ENCODE results near the gene GRB14.
"Not testable (repeated sequence)": the region's sequence is repeated elsewhere in the genome, so short reads cannot be mapped to it uniquely, and the experiment has no call there.

The GRB14 gene

DNA sequence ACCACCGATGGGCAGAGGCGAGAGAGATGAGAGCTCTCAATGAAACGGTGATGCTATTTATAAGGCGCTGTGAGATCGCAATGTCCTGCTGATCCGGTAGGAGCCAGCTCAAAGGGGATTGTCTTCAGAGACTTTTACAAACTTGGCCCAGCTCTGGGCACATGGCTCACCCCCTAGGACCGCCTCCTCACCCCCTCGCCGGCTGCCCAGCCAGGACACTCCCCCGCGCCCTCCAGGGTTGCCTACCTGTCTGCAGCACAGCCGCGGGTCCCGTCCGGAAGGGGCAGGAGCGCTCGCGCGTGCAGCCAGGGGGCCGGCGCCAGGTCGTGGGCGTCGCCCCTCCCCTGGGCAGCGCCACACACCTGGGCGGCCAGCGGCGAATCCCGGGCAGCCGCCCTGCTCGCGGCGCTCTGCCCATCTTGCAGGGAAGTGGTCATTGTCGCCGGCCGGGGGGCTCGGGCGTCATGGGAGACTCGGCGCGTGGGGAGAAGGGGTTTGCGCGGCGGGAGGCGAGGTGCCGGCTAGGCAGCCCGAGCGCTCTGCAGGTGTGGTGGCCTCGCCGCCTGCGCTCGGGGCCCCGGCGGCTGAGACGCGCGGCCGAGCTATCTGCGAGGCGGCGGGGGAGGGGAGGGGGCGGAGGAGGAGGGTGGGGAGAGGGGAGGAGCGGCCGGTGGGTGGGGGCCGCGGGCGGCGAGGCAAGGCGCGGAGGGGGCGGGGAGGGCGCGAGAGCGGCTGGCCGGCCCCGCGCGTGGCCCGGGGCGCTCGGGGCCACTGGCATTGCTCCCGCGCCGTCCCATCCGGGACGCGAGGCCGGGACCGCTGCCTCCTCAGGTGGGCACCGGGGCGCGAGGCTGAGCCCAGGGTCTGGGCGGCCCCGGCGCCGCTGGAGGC is at the start of gene GRB14:
TSS of gene GRB14 (minus strand) at position 610 of the 891 bp plus-strand sequence. CDS start at position 437, 173 bp downstream.
- no peak for DNase-seq

DNA sequence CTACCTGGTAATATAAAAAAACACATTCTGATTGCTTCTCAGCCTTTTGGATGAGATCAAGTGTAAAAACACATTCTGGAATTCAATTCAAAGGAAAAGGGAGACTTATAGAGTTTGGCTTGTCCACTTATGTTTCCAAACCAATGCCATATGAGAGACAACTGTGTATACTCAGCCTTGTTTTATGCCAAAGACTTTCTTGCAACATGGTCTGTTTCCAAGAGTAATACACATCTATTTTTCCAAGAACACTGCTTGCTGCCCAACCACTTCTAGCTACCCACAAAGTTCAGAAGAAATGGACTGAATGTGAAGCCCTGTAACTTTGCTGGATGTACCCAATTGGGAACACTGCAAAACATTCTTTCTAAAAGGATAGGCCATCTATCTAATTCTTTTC is 48.0 kb upstream of the GRB14 start:
- DNase-seq: no peak

DNA sequence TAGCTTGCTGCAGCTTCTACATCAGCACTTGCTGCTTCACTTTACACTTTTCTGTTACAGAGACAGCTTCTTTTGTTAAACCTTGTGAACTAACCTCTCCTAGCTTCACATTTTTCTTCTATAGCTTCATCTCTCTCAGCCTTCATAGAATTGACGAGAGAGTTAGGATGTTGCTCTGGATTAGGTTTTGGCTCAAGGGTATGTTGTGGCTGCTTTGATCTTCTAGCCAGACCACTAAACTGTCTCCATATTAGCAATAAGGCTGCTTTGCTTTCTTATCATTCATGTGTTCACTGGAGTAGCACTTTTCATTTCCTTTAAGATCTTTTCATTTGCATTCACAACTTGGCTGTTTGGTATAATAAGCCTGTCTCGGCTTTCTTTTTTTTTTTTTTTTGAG is 46.3 kb upstream of the GRB14 start:
- DNase-seq: no peak

DNA sequence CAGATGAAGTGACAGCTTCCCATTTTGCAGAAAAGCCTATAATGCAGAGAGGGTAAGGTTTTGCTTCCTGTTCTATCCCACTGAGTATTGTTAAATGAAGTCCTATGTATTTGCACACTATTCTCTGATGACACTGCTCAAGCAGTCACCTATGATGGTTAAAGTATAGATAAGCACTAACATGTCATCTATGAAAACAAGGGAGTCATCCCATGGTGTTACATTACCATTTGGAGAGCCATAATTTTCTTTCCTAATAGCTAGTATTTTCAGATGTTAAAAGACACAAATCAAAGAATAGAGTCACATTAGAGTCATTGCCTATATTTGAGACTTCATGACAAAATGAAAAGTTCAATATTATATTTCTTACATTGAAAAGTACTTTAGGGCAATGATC is 42.8 kb upstream of the GRB14 start:
- DNase-seq: no peak

DNA sequence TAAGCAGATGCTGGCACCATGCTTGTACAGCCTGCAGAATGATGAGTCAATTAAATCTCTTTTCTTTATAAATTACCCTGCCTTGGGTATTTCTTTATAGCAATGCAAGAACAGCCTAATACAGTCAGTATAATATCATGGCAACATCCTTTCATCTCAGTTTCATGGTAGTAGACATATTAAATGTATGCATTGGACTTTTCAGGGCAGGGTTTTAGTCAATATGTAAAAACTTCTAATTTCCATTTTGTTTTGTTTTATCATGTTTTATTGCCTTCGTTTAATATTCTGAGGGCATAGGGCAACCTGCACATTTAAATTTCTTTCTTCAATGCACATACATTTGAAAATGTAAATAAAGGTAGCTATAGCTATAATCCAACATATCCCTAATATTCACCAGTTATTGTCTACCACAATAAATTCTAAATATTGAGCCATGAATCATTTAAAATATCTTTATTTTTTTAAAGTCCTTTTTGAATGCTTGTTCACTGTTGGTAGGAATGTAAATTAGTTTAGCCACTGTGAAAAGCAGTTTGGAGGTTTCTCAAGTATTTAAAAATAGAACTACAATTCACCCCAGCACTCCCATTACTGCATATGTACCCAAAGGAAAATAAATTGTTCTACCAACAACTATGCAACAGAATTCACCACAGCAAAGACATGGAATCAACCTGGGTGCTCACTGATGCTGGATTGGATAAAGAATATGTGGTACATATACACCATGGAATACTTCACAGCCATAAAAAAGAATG is 41.8 kb upstream of the GRB14 start:
- DNase-seq: no peak

DNA sequence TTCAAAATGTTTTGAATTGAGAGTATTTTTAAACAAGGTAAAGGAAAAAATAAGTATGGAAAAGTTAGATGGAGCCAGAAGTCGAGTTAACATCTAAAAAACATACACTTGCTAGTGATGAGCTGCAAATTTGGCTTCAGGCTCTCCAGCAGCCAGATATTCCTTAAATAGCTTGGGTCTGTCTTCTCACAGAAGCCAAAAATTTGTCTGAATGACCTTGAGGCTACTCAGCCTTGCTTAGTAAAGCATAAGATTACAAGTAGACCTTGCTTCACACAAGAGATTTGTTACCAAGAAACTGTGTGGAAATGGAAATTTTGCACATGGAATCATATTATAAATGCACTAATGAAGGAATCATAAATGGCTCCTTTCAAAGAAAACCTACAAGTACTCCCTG is 40.8 kb upstream of the GRB14 start:
- no peak for DNase-seq

DNA sequence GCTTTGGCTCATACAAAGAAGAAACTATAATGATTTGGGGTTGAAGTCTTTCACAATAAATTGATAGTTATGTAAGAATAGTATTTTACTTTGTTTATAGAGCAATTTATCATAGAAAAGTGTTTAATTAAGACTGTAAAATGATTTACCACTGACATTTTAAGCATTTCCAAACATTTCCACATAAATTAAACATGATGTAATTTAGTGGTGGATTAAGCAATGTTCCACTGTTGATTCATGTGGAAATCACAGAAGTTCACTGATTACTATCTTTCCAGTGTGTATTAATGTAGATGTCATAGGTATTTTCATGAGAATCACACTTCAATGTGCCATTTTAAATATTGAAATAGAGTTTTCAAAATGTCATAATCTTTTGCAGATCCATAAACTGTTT is 40.1 kb upstream of the GRB14 start:
- DNase-seq: no peak

DNA sequence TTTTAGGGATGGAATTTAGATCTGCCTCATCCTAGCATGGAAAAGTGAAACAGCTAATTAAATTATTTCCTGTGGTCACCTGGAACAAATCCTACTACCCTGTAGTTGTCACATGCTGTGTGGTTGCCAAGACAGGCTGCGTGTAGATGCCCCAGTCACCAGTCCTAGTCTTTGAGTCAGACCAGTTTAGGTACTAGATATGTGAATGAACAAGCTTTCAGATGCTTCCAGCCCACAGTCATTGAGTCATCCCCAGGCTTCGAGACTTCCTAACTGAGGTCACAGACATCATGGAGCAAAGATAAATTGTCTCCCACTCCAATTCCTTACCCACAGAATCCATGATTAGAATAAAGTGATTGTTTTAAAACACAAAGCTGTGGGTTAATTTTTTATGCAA is 35.8 kb upstream of the GRB14 start:
- no peak for DNase-seq

DNA sequence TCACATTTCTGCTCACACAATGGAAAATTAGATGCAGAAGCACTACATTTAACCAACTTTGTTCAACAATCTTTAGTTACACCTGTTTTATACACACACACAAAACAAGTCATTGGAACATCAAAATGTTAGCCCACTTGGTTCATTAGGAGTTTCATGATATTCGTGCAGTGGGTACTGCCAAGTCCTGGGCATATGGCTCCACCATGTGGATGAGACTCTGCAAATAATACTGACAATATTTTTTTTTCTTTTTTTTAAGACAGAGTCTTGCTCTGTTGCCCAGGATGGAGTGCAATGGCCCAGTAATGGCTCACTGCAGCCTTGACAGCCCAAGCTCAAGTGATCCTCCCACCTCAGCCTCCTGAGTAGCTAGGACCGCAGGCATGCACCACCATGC is 34.5 kb upstream of the GRB14 start:
- DNase-seq: no peak

DNA sequence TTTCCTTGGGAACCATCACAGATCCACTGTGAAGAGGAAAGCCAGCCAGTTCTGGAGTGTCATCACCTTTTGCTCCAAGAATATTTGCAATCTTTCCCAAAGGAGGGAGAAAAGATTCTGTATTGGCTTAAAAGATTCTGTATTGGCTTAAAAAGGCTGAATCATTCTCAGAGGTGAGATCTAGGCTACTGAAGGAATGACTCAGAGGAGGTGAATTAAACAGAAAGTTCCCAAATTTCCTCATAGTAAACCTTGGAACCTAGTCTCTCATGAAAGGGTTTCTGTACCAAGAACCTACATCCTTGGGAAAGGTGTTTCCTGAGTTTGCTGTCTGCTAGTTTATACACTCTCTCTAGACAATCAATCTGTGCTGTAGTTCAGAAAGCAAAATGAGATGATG is 34.1 kb upstream of the GRB14 start:
- DNase-seq: no peak

DNA sequence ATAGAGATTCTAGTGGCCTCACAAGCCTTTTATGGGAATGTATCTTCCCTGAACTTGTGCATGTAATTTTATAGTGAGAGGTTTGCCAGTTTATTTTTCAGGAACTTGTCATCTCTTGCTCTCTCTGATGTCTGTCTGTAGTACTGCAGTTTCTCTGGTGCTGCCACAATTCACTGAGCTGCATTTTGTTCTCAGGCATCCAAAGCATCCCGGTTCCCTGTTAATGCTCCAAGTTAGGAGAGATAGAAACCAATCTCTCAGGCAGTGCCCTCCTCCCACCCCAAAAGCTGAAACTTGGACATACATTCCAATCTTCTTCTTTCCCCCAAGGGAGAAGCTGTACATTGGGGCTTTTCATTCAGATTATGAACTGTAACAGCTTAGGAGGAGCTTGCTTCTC is 30.1 kb upstream of the GRB14 start:
- DNase-seq: no peak

DNA sequence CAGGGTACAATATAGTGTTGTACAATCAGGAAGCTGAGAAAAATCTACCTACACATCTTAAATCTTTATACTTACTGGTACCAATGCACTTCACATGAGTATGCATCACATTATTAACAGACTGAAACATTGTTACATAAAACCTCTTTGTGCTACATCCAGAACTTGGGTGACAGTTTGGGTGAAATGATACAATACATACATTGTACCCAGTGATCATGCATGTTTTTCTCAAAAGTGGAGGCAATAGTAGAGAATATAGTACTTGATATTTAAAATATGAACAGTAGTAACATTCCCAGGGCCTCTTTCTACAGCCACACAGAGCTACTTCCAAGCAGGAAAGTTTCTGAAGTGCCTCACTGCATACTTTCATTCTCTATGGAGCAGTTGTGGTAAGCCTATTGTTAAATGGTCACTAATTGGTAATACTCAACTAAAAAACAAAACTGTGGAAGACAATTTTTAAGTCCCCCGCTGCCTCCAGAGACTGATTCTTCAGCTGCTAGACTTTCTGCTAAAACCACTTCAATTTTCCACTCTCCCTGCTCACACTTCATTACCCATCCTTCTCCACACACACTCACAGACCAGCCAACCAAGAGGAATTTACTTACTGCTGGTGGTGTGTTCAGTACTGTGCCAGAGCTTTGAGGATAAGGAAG is 22.9 kb upstream of the GRB14 start:
- DNase-seq: no peak

DNA sequence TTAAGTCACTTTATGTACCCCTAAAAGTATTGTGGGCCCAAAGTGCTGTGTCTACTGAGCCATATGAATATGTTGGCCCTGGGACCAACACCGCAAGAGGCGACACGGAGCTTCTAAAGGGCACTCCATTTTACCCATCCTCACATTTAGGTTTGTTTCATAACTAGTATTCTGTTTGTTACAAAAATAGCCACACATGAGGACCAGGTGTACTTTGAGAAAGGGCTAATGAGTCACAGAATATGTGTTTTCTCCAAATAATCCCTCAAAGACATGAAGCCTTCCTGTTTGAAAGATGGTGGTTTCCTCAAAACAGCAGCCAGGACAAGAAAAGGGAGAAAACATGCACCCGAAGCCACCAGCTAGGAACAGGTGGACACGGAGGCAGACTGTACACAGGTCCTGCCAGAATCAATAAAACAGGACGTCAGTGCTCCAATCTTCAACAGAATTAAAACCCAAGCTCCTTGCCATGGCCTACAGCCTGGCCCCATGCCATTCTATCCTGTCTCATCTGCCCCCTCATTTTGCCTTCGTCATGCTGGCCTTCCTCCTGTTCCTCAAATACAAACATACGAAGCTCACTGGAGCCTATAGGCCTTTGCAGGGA is 21.8 kb upstream of the GRB14 start:
- DNase-seq: no peak

DNA sequence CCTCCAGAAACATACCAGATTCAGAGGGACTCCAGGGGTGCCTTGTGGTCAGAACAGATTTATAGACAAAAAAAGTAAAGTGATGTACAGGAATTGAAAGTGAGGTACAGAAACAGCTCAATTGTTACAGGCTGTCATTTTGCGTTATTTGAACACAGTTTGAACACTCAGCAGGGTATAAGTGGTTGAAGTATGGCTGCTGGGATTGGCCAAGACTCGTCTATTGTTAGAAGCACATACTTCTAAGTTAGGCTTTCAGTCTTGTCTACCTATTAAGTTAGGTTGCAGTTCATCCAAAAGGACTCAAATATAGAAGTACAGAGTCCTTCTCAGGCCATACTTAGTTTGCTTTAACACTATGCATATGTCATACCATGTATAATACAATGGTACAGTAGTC is 21.0 kb upstream of the GRB14 start:
- DNase-seq: no peak

DNA sequence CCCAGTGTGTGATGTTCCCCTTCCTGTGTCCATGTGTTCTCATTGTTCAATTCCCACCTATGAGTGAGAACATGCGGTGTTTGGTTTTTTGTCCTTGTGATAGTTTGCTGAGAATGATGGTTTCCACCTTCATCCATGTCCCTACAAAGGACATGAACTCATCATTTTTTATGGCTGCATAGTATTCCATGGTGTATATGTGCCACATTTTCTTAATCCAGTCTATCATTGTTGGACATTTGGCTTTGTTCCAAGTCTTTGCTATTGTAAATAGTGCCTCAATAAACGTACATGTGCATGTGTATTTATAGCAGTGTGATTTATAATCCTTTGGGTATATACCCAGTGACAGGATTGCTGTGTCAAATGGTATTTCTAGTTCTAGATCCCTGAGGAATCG is 7.0 kb upstream of the GRB14 start:
- not testable (repeated sequence) for DNase-seq

DNA sequence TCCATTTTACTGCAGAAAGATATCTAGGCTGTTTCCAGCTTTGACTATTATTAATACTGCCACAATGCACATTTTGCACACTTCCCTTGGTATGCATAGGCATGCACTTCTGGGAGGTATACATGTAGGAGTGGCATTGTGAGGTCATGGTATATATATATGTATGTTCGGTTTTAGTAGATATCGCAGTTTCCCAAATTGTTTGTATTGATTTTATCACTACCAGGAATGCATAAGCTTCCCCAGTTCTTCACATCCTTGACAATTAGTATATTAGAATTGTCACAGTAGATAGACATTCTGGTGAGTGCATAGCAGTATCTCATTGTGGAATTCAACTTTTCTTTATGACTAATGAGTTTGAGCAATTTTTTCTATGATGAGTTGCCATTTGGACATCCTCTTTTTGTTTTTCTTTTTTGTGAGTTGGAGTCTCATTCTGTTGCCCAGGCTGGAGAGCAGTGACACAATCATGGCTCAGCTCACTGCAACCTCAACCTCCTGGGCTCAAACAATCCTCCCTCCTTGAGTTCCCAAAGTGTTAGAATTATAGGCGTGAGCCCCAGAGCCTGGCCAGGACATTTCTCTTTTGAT is 4.2 kb upstream of the GRB14 start:
- DNase-seq: no peak

DNA sequence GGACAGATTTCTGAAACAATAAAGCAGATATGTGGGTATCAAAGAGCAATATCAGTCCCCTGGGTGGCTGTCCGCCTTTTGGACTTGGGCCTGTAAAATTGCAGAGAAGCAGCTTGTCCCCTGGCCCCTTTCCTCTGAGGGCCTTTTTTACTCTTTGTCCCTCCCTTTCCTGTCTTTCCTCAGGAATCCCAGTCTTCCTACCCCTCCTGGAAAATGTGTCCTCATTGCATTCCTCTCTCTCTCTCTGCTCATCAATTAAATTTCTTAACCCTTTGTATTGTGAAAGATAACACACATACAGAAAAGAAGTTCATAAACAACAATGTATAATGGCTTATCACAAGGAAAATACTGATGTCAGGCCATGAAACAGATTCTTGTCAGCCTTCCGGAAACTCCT is 3.0 kb upstream of the GRB14 start:
- no peak for DNase-seq

DNA sequence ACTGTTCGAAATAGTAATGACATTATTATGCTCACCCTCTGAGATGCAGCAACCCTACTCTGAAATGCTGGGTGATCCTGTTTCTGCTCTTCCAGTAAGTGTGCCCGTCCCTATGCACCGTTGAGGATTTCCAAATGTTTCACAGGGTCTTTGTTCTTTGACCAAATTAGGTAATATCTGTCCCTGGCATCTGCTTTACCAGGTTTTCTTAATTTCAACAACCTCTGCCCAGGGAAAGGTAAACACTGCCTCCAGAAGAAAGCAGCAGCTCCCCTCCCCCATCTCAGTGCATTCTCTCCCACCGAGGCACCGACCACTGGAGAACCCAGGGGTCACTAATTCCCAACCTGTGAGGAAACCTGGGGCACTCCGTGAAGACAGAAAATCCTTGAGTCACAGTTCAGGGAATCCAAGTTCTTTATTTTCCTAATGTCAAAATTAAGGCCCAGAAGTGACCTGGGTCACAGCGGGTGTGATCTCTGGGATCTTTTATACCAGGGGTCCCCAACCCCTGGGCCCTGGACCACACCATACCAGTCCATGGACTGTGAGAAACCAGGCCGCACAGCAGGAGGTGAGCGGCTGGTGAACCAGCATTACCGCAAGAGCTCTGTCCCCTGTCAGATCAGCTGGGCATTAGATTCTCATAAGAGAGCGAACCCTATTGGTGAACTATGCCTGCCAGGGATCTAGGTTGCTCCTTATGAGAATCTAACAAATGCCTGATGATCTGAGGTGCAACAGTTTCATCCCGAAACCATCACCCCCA is 1.2 kb upstream of the GRB14 start:
- DNase-seq: no peak

DNA sequence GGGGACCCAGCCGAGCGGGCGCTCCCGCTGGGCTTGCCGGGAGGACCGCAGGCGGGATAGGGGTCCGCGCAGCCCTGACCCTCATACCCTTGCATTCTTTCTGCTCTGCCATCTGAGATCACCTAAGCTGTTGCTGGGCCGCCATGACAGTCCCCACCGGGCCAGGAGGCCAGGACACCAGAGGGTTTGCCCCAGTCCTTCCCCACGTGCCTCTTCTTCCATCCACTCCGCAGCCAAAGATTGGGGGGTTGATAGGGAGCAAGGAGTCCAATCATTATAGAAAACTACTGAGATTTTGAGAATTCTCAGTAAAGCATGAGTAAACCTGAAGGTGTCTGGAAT is 453 bp upstream of the GRB14 start:
- DNase-seq: no peak

DNA sequence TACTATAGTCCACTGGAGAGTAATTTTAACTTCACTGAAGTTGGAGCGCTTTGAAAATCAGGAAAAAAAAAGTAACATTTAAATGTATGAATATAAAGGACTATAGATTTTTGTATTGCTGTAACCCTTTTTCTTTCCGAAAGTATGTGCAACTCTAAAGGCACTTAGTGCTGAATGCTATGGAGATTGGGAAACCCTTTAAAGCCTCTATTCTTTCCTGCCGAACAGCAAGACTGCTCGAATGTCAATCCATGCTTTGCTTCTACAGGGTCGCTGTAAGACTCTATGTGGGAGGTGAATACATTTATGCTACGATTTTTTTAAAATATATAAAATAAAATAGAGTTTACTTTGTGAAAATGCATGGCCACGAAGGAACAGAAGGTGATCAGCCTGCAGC is 825 bp downstream of the GRB14 start:
- DNase-seq: no peak

DNA sequence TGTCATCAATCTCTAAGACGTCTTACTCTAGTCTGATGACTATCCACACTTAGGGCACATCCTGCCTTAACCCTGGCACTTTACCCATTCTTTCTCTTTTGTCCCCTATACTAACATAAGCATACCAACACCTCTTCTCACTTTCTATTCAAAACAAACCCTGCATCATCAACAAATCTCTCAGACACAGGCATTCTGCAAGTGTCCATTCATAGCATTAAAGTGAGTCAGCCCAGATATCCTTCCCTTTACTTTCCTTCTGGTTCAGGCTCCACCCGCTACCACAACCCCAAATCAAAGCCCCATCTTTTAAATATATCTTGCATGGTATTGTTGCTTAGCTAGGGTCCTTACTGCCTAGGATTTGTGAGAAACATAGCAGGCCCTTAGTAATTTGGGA is 3.8 kb downstream of the GRB14 start:
- no peak for DNase-seq

DNA sequence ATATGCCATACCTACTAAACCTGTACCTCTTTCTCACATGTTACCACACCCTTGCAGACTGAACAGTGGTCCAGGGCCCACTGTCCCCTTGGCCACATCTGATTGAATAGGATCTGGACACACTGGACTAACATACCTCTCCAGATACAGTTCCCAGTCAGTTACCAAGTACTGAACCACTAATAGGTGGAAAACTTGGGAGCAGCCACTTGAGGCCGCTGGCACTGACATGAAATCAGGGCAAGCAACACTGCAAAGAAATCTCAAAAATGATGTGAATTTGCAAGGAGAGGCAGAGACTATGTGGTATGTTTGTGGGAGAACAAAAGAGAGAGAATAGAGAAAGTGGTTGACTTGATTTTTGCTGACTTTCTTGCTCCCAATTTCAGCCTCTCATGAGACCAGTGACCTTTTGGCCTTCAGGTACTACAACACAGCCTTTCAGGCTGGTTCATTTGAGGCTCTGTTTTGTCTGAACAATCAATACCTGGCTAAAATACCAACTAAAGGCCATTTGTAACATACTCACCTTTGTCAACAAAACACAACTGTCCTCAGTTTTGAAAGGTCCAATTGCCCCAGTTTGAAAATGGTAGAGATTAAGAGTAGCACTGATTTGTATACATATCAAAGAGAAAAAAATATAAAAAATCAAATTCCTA is 7.8 kb downstream of the GRB14 start:
- DNase-seq: no peak
